Panc1 (cell line): ENCODE measurements around the gene SLC16A1. TPM values are rescaled to one million over a fixed set of nuclear protein-coding genes. Genes with fewer than 3 reads are reported as not detected.

Source experiments
- ATAC-seq: fragments of 200-7000 bp; cut with Tn5 transposase; 2 replicates; pipeline ENCODE4 v1.9.1; 2020; ENCODE audit warnings: mild to moderate bottlenecking, moderate library complexity
- BruUV-seq: library from RNA; stranded (reverse); fragments of 400-500 nt; replicated peaks from 2 replicates; lab custom pipeline; 2021; lab: Mats Ljungman, UMichigan
- CTCF ChIA-PET: fragments of 300-600 bp; sonication (Branson Sonifier 250); formaldehyde crosslinking; loops from one replicate; lab custom pipeline; 2022; ENCODE audit warnings: antibody characterized with exemption; lab: Charles Lee
- POLR2A ChIA-PET: fragments of 300-600 bp; sonication (Branson Sonifier 250); formaldehyde crosslinking; loops from one replicate; lab custom pipeline; 2022; ENCODE audit warnings: antibody characterized with exemption; lab: Charles Lee
- DNase-seq: peaks from one replicate; pipeline ENCODE4 v3.0.0-alpha.2; 2010; ENCODE audit warnings: low read depth, low spot score
- H3K27ac ChIP-seq: 2 replicates; pipeline ENCODE4 v1.5.1; 2011; ENCODE audit warnings: mild to moderate bottlenecking, low read length, inconsistent platforms
- H3K27me3 ChIP-seq: fragments of 200-500 bp; sonication (Bioruptor generic); 2 replicates; pipeline ENCODE4 v1.6.0; 2014; ENCODE audit warnings: low read length, inconsistent platforms; ENCODE audit not compliant: control insufficient read depth, insufficient read depth
- H3K36me3 ChIP-seq: fragments of 200-500 bp; sonication (Bioruptor generic); 2 replicates; pipeline ENCODE4 v1.5.1; 2014; ENCODE audit warnings: inconsistent platforms, mild to moderate bottlenecking, low read length, moderate library complexity; ENCODE audit not compliant: control insufficient read depth, insufficient read depth
- H3K4me1 ChIP-seq: 2 replicates; pipeline ENCODE4 v1.5.1; 2011; ENCODE audit warnings: inconsistent platforms, mild to moderate bottlenecking, low read length, moderate library complexity; ENCODE audit not compliant: control insufficient read depth, insufficient read depth
- H3K4me3 ChIP-seq, 2 experiments: 2 replicates each; pipeline ENCODE4 v1.5.1; 2011 to 2012; ENCODE audit warnings: low read depth in 2 of 2, low read length in 2 of 2, mild to moderate bottlenecking in 2 of 2, inconsistent platforms in 1 of 2, moderate library complexity in 1 of 2
- H3K9me3 ChIP-seq: fragments of 200-500 bp; sonication (Bioruptor generic); 2 replicates; pipeline ENCODE4 v1.5.1; 2014; ENCODE audit warnings: low read depth, mild to moderate bottlenecking, inconsistent platforms, low read length, moderate library complexity; ENCODE audit not compliant: control insufficient read depth, insufficient read depth
- REST ChIP-seq, 2 experiments: IDR thresholded peaks; 2 replicates each; pipeline ENCODE4 v1.6.1; 2011 to 2012; ENCODE audit warnings: low read depth in 2 of 2, control low read depth in 1 of 2, low read length in 1 of 2, mild to moderate bottlenecking in 1 of 2, moderate library complexity in 1 of 2; ENCODE audit not compliant: insufficient read depth in 1 of 2
- in situ Hi-C: cut with HindIII; loops from 2 replicates; pipeline ENCODE4 v1.10.0; 2016; ENCODE audit warnings: low sequenced_read_pairs, low pct_unique_long_range_greater_than_20kb
- intact Hi-C: fragments of 100-400 bp; cut with micrococcal nuclease; formaldehyde crosslinking; loops from one replicate; pipeline ENCODE4 v1.10.0; 2022; ENCODE audit not compliant: unreplicated experiment
- total RNA-seq: library from RNA; stranded (reverse); gene quantifications from one replicate; pipeline ENCODE4 v1.2.1, GENCODE V29; 2021; ENCODE audit not compliant: unreplicated experiment

The SLC16A1 gene
- total RNA-seq, 1 experiment from 2014 or later = 51.5 TPM

DNA sequence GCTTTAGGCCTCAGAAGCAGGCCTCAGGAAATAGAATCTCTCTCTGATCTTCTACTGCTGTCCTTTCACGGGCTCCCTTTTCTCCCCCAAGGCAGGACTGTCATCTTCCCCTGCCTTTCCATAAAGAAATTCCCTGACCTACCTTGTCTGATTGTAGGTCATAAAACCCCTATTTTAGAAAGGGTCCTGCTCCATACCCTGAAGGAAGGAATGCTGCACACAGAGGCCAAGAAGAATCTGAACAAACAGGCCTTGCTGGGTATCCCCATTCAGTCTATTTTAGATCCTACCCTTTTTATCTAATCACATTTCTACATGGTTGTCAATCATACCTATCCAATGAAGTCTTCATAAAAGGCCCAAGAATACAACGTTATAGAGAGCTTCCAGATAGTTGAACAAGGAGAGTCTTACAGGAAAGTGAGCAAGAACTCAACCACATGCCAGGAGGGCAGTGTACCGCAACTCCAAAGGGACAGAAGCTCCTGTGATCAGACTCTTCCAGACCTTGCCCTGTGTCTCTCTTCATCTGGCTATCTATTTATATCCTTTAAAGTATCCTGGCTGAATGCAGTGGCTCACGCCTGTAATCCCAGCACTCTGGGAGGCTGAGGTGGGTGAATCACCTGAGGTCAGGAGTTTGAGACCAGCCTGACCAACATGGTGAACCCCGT lies 93.1 kb downstream of the SLC16A1 start:
- Histone ChIP-seq H3K9me3 (no peaks in the 10 kb centered on the region), H3K36me3 (no peaks in the 10 kb centered on the region), H3K4me3 (no peak overlapping the region), H3K27ac (no peak overlapping the region), H3K4me1 (no peaks in the 10 kb centered on the region), H3K27me3 (no peaks in the 10 kb centered on the region)
- intact Hi-C loops (no loop called here), in situ Hi-C loops (no loop called here)
- ChIA-PET POLR2A (no interaction called here), CTCF (no interaction called here)
- ATAC-seq = no peak
- no peak for DNase-seq
- no TSS peak for BruUV-seq
- TF ChIP-seq REST (IDR thresholded peaks at IDR 0.05; ENCODE audit: insufficient read depth in 1 of 2, low read depth in 2 of 2, low read length in 1 of 2) = no peak

Other genes starting within 250 kb of the SLC16A1 start
- 197 TPM for gene RHOC, start 249.1 kb downstream of the SLC16A1 start, total RNA-seq
- gene PPM1J, start 240.9 kb downstream of the SLC16A1 start, total RNA-seq = 0.51 TPM
- gene LRIG2, start 117.0 kb upstream of the SLC16A1 start, total RNA-seq = 8.9 TPM